GM18858 (cell line): ENCODE data around the gene P3H4.
"Not testable (repeated sequence)": the region's sequence is repeated elsewhere in the genome, so short reads cannot be mapped to it uniquely, and the experiment has no call there.

Experiments
- ATAC-seq: cut with Tn5 transposase; IDR thresholded peaks from one replicate; pipeline ENCODE4 v1.9.1; 2021; ENCODE audit not compliant: unreplicated experiment

The P3H4 gene

GRCh38 chr17:41794540-41794975, 17.2 kb downstream of the P3H4 start:
- ATAC-seq = no peak

- no peak for ATAC-seq
Measured at GRCh38 chr17:41793784-41794539, 17.8 kb downstream of the P3H4 start.

DNA sequence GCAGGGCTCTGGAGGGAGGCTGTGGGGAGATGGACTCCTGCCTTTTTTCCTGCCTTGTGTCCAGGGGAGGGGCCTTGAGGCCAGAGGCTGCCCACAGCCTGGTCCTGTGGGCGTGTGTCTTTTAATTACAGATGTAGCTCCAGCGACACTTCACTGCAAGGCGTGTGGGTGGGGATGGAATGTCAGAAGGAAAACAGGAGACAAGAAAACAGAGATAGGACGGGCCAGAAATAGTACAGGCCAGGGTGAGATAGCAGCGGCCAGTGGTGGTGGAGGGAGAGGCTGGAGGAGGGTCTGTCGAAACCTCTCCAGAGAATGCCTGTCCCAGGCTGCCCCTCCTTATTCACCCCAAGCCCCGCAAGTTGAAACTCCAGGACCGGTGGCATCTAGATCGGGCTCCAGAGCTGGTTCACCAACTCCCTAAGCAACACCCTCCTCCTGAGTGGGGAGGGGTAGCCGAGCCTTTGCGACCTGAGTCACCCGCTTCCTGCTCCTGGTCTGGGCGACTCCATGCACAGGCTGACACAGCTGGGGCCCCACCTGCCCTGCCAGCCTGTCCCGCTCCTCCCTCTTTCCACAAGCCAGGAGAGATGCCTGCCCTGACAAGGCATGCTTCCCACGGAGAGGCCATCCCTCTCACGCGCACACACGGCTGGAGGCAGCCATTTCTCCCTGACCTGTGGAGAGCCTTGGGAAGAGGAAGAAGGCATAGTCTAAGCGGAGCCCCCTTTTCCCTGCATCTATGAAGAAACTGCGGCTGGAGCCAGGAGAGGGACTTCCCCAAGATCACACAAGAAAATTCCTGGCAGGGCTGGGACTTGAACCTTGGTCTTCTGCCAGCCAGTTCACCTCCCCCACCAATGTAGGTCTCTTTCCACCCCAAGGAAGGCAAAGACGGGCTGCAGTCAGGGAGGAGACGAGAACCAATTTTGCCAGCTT, 18.6 kb downstream of the P3H4 start:
- no peak for ATAC-seq

DNA sequence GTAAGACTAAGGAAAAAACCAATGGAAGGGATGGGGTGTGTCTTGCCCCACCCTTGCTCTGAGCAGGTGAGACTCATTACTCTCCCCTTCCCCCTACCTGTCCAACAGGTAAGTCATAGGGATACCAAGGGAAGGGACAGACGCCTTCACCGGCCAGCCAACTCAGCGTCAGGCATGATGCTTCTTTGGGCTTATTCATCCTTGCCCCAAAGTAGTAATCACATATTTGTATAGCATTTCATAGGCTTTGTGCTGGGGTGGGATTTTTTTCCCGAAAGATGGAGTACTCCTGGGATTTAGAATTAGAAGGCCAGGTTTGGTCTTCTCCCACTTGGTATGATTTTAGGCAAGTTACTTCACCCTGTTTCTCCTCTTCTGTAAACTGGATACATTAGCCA, 24.7 kb downstream of the P3H4 start:
- no peak for ATAC-seq

DNA sequence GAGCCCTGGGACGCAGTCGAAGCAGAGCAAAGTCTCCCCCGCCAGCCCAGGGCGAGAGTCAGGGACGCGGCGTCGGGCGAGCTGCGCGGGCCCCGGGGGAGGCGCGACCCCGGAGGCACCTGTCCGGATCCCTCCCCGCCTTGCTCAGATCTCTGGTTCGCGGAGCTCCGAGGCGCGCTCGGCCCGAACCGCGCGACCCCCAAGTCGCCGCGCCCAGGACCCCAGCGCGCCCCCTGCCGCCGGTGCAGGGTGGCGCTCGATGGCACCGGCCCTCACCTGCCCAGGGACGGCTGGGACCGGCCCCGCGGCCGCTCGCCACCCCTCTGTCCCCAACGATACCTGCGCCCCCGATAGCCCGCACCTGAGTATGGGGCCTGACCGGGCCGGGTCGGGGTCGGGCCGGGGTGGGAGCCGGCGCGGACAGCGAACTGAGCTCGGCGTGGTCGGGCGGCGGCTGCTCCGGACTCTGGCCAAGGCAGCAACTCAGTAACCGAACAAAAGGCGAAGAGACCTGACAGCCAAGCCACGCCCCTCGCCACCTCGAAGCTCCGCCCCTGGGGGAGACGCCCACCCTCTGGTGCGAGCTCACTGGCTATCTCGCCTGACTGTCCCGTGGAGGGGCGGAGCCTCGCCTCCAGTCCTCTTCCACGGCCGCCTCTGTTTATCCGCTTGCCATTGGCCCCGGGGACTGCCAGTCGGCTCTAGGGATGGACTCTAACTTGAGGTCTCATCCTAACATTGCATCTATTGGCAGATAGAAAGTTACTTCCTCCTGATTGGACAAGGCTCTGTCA, 25.3 kb downstream of the P3H4 start, which contains the start of gene JUP:
JUP (minus strand) TSS at position 485 of the 794 bp plus-strand sequence. CDS start 14,857 bp downstream, outside the sequence.
- no peak for ATAC-seq

GRCh38 chr17:41785859-41786226, 25.9 kb downstream of the P3H4 start:
- ATAC-seq = no peak

GRCh38 chr17:41785091-41785858, 26.5 kb downstream of the P3H4 start:
- ATAC-seq = no peak

DNA sequence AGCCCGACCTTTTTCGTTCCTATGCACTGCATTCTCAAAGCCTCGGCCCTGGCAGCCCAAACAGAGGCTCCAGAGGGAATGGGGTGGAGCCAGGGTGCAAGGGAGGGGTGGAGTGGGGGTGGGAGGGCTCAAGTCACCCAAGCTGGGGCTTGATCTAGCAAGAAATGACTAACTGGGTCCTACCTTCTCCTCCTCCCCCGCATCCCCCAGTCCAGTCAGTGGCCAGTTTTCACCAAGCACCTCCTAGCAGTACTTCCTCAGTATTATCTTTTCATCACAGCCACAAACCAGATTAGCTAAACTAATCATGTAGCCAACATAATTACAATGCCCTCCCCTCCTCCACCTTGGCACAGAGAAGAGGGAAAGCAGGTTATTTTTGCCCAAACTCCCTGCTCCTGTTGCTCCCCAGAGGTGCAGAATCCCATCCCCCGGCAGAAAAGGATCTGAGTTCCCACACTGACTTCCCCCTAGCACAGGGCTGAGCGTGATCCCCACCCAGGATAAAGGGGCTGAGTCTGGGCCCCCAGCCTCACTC, 27.5 kb downstream of the P3H4 start:
- ATAC-seq = no peak

DNA sequence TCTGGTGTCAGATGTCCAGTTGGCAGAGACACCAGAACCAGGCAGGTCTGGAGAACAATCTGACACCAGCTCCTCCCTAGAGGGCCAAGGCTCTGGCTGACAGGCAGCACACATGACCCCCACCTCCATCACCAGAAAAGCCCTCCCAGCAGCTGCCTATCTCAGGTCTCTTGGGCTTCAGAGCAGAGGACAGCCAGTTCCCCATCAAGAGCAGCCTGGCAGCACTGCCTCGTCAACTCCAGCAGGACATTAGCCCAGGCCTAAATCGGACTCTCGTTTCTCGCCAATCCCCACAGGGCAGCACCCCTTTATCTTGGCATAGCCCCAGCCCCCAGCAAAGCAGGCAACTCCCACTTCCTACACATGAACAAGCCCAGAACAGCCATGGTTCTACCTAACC, 29.6 kb downstream of the P3H4 start:
- ATAC-seq = no peak

DNA sequence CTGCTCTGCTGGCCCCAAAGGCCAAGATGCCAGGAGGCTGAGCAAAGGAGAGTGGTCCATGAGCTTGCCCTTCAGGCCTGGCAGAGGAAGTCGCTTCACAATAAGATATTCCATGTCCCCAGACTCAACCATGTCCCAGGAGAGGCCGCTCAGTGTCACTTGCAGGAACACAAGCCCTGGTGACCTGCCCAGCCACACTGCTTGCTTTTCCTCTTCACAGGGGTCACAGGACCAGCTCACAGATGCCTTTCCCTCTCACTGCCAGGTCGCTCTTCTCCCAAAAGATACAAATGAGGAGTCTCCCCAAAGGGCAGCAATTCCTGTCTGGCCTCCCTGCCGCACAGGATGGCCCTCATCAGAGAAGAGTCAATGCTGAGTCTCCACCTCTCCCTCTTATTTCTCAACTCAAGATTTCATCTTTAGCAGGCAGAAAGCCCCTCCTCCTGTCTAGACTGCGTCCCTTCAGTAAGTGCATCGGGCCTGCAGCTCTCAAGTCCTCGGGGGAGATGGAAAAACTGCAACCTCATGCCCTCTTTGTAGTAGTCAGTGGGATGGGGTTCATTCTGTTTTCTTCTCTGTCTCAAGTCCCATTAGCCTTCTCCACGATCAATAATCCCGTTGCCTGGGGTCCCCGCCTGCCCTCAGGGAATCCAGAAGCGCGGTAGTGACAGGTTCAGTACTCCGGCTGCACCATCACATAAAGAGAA, 30.2 kb downstream of the P3H4 start:
- ATAC-seq = no peak

- ATAC-seq = no peak
Measured at GRCh38 chr17:41779954-41780353, 31.8 kb downstream of the P3H4 start.

DNA sequence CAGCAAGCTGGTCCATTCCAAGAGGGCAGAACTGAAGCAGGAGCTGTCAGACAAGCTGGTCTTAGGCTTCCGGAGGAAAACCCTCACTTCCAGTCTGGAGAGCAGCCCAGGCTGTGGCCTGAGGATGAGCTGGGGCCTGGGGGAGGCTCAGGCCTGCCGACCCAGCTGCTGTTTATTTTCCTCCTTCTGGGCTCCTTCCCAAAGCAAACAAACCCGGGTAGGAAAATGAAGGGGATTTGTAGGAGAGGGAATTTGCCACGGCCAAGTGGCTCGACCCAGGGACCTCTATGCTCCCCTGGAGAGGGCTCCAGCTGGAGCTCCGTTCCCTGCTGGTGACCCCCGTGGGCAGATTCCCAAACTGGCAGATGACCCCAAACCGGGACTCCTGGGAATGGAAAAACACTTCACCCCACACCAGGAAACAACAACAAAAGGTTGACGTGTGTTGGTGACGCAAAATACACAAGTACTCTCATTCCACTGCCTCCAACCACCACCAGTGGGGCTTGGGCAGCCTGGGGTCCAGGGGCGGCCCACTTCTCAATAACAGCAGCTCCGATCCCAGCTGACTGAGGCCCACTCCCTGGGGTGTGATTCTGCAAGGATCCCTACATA, 34.1 kb downstream of the P3H4 start:
- ATAC-seq = no peak

DNA sequence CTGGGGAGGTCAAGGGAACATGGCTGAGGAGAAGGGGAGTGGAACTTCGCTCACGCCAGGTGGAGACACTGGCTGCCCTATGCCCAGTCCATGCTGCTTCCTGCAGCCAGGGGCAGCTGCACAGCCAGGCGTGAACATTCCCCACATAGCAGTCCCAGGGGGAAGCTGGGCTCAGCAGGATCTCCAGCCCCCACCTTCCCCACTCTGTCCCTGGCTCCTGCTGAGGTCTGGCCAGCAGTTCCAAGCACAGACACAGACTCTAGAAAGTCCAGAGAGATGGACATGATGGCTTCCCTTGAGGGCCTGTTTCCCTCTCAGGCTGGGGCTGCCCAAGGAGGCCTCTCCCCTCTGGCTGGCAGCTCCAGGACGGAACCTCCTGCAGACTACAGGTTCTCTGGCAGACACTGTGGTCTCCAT, 34.6 kb downstream of the P3H4 start:
- no peak for ATAC-seq

DNA sequence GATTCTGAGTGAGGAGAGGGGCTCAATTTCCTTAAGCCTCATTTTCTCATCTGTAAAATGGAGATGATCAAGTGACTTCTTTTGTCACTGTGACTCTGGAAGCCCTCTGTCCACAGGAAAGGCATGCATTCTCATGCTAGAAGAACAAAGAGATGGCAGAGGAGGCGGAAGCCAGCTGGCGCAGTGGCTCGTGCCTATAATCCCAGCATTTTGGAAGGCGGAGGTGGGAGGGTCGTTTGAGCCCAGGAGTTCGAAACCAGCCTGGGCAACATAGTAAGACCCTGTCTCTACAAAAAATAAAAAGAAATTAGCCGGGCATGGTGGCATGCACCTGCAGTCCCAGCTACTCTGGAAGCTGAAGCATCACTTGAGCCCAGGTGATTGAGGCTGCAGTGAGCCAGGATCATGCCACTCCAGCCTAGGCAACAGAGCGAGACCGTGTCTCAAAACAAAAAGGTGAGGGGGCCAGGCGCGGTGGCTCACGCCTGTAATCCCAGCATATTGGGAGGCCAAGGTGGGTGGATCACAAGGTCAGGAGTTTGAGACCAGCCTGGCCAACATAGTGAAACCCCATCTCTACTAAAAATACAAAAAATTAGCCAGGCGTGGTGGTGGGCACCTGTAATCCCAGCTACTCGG, 35.4 kb downstream of the P3H4 start:
- ATAC-seq = not testable (repeated sequence)

GRCh38 chr17:41775394-41776226, 36.1 kb downstream of the P3H4 start:
- ATAC-seq = no peak

- no peak for ATAC-seq
Measured at GRCh38 chr17:41773731-41774193, 38.0 kb downstream of the P3H4 start.

GRCh38 chr17:41773190-41773588, 38.6 kb downstream of the P3H4 start:
- ATAC-seq = no peak
